ENCODE results near the gene MACF1.
"Not testable (repeated sequence)": the region's sequence is repeated elsewhere in the genome, so short reads cannot be mapped to it uniquely, and the experiment has no call there.

Gene MACF1

GRCh38 chr1:39467108-39467720 lies 262.7 kb downstream of the MACF1 start:
- peak; percentile 26 for DNase-seq

- DNase-seq: no peak
Measured at GRCh38 chr1:39469150-39469549, 264.7 kb downstream of the MACF1 start.

GRCh38 chr1:39470040-39470439 lies 265.5 kb downstream of the MACF1 start:
- DNase-seq: no peak

- DNase-seq: no peak
Measured at GRCh38 chr1:39472826-39473225, 268.3 kb downstream of the MACF1 start.

GRCh38 chr1:39473324-39473723 lies 268.8 kb downstream of the MACF1 start:
- DNase-seq: no peak

- no peak for DNase-seq
Measured at GRCh38 chr1:39474810-39475209, 270.3 kb downstream of the MACF1 start.

- not testable (repeated sequence) for DNase-seq
Measured at GRCh38 chr1:39475551-39475950, 271.1 kb downstream of the MACF1 start.

GRCh38 chr1:39478126-39478915 lies 273.8 kb downstream of the MACF1 start:
- DNase-seq: no peak

GRCh38 chr1:39481289-39481688 lies 276.8 kb downstream of the MACF1 start:
- DNase-seq: no peak

GRCh38 chr1:39483276-39483675 lies 278.8 kb downstream of the MACF1 start:
- no peak for DNase-seq

GRCh38 chr1:39484564-39484963 lies 280.1 kb downstream of the MACF1 start:
- DNase-seq: no peak

GRCh38 chr1:39485046-39485803 lies 280.7 kb downstream of the MACF1 start:
- DNase-seq: no peak

GRCh38 chr1:39488012-39488545 lies 283.6 kb downstream of the MACF1 start:
- DNase-seq: no peak

GRCh38 chr1:39488793-39489566 lies 284.5 kb downstream of the MACF1 start:
- no peak for DNase-seq

- no peak for DNase-seq
Measured at GRCh38 chr1:39489567-39490239, 285.2 kb downstream of the MACF1 start.

- no peak for DNase-seq
Measured at GRCh38 chr1:39490596-39491145, 286.2 kb downstream of the MACF1 start.

- peak; percentile 81 for DNase-seq
Measured at GRCh38 chr1:39491146-39491921, 286.8 kb downstream of the MACF1 start, which contains the start of gene BMP8A. Gene BMP8A (plus strand): TSS chr1:39491636. CDS start chr1:39491992, 356 bp downstream.

- not testable (repeated sequence) for DNase-seq
Measured at GRCh38 chr1:39492118-39493042, 287.9 kb downstream of the MACF1 start.

Measured in right kidney (tissue), 1 donor.